ENCODE data around the gene ZBTB20. TPM values are rescaled to one million over a fixed set of nuclear protein-coding genes. Genes with fewer than 3 reads are reported as not detected.

ZBTB20 gene
- total and polyA plus RNA-seq, 3 experiments from 2014 or later: 6.3 to 25.6 (median 6.5) TPM

DNA sequence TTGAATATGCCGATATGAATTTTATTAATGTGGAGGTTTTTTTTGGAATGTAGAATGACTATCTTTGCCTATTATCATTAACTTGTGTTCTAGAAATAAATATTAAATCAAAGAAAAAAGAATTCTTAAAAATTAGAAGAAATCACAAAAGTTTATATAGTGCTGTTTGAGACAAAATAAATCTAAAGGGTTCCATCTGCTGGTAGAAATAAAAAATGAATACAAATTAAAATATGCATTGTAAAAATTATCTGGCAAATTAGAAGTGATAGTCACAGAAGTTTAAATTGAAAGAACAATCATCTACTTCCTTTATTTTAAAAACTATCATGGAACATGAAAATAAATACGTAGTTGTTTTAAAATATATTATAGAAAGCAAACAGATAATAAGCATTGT is 22.7 kb upstream of the ZBTB20 start:
- peak in 2 of 5 donors; percentile 15 to 20 for DNase-seq
- H3K27ac Mint-ChIP-seq: no peak overlapping the region
- no peaks in the 10 kb centered on the region for H3K9me3 Mint-ChIP-seq
- Histone ChIP-seq H3K9me3 (ENCODE audit: low read length) (no peaks in the 10 kb centered on the region), H3K4me3 (ENCODE audit: low read length) (no peak overlapping the region), H3K36me3 (ENCODE audit: insufficient read depth, low read length) (no peaks in the 10 kb centered on the region), H3K27me3 (ENCODE audit: insufficient read depth, low read length, poor library complexity, severe bottlenecking) (no peaks in the 10 kb centered on the region), H3K4me1 (ENCODE audit: insufficient read depth, low read length) (peaks cover 13% of the 10 kb centered on the region), H3K27ac (ENCODE audit: low read depth, low read length) (no peak overlapping the region)
- no peaks in the 10 kb centered on the region for H3K27me3 Mint-ChIP-seq
- CTCF ChIA-PET: interaction anchor here (1.0 to 5.9 kb wide), 4 partner anchors 21 to 615 kb away, joined by 3 to 65 read pairs (median 8); no protein-coding TSS in a partner anchor
- peaks cover 11 to 26% (median 13%) of the 10 kb centered on the region in 3 donors for H3K4me1 Mint-ChIP-seq
- POLR2A ChIA-PET: no interaction called here
- no peak overlapping the region for H3K4me3 Mint-ChIP-seq
- no peaks in the 10 kb centered on the region for H3K36me3 Mint-ChIP-seq

DNA sequence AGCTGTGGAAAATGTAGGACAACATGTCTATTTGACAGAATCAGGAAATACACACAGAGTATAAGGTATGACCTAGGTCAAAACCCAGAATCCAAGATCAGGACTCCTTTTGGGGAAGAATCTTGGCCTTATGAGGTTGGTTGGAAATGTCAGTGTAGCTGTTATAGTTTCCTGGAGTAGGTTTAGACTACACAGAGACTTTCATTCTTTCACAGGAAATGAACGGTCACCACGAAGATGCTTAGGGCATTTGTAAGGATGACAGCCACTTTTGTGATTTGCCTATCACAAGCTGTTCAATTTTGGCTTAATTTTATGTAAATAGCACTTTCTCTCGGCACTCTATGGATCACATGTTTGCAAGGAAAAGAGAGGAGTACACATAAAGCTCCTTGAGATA is 18.6 kb upstream of the ZBTB20 start:
- Mint-ChIP-seq H3K36me3 (no peaks in the 10 kb centered on the region), H3K4me3 (peak overlapping the region in 3 of 7 donors; percentile 34 to 77 (median 49)), H3K9me3 (no peaks in the 10 kb centered on the region), H3K27me3 (no peaks in the 10 kb centered on the region), H3K27ac (peak overlapping the region; percentile 75 to 97 (median 92)), H3K4me1 (peaks cover 30 to 48% (median 35%) of the 10 kb centered on the region in 3 donors)
- H3K4me1 ChIP-seq (ENCODE audit: insufficient read depth, low read length): peaks cover 28% of the 10 kb centered on the region
- DNase-seq: peak in 1 of 5 donors; percentile 18
- H3K36me3 ChIP-seq (ENCODE audit: insufficient read depth, low read length): no peaks in the 10 kb centered on the region
- H3K9me3 ChIP-seq (ENCODE audit: low read length): no peaks in the 10 kb centered on the region
- POLR2A ChIA-PET: interaction anchor here (1.0 to 4.4 kb wide), 2 partner anchors 18 to 618 kb away, joined by 5 to 97 read pairs; partner anchors contain the start of gene ZBTB20
- H3K27me3 ChIP-seq (ENCODE audit: insufficient read depth, low read length, poor library complexity, severe bottlenecking): no peaks in the 10 kb centered on the region
- H3K27ac ChIP-seq (ENCODE audit: low read depth, low read length): peak overlapping the region; percentile 43
- CTCF ChIA-PET: interaction anchor here (0.7 to 5.9 kb wide), 6 partner anchors 15 to 618 kb away, joined by 3 to 65 read pairs (median 5); partner anchors contain the start of gene ZBTB20
- no peak overlapping the region for H3K4me3 ChIP-seq (ENCODE audit: low read length)

DNA sequence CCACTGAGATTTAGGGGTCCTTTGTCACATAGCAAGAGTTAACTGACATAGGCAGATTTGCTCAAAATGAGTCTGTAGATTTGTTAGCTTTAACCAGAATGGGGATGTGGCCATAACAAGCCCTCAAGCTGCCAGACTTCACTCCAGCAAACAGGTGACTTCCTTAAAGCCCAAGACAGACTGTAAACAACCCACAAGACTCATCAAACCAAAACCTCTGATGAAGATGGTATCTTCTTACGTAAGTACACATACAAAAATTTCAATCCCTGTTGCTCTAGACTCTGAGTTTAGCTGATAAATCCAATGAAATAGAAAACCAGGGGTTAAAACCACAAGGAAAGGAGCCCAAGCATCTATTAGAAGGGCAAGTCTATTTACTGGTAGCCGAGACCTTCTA is 18.2 kb upstream of the ZBTB20 start:
- H3K9me3 ChIP-seq (ENCODE audit: low read length): no peaks in the 10 kb centered on the region
- H3K4me3 Mint-ChIP-seq: peak overlapping the region in 6 of 7 donors; percentile 15 to 77 (median 38)
- H3K27me3 Mint-ChIP-seq: no peaks in the 10 kb centered on the region
- H3K27ac ChIP-seq (ENCODE audit: low read depth, low read length): peak overlapping the region; percentile 43
- H3K4me1 ChIP-seq (ENCODE audit: insufficient read depth, low read length): peaks cover 28% of the 10 kb centered on the region
- peak in 4 of 5 donors; percentile 3 to 74 (median 62) for DNase-seq
- peaks cover 32 to 52% (median 35%) of the 10 kb centered on the region in 3 donors for H3K4me1 Mint-ChIP-seq
- no peaks in the 10 kb centered on the region for H3K27me3 ChIP-seq (ENCODE audit: insufficient read depth, low read length, poor library complexity, severe bottlenecking)
- no peaks in the 10 kb centered on the region for H3K36me3 ChIP-seq (ENCODE audit: insufficient read depth, low read length)
- H3K9me3 Mint-ChIP-seq: no peaks in the 10 kb centered on the region
- H3K36me3 Mint-ChIP-seq: no peaks in the 10 kb centered on the region
- no peak overlapping the region for H3K4me3 ChIP-seq (ENCODE audit: low read length)
- ChIA-PET CTCF (interaction anchor here (0.7 to 5.9 kb wide), 6 partner anchors 14 to 619 kb away, joined by 3 to 65 read pairs (median 5); partner anchors contain the start of gene ZBTB20), POLR2A (interaction anchor here (1.0 to 4.4 kb wide), 2 partner anchors 18 to 619 kb away, joined by 5 to 97 read pairs; partner anchors contain the start of gene ZBTB20)
- peak overlapping the region; percentile 75 to 97 (median 92) for H3K27ac Mint-ChIP-seq

DNA sequence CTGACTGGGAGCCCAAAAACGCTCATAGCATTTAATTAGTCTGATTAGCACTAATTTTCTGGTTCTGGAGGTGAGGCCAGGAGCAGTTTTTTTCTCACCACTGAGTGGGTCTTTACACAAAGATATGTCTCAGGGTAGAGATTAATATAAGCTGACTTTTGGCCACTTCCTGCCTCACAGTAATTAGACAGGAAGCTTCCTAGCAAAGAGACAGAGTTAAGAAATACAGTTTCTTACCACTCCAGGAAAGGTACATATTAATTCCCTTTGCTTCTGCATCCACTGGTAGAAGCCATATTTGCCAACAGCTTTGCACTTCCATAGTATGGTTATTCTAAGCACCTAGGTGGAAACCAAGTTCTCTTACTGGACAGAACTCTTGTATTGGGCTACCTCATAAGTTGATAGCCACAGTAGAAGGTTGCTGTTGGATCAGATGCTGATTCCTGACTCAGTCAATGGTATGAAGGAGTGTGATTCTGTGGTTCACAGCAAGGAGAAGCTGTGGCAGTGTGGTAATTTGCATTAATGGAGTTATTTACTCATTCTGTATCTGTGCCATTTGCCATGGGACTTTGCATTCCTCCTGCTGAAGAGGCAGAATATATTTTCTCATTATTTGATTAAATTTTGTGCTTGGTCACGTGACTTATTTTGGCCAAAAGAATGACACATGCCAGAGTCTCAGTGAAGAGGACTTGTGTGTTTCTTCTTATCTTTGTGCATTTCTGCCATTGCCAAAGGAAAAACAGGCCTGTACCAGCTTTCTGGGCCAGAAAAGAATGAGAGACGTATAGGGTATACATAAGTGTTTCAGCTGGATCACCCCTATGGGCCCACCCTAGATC is 17.5 kb upstream of the ZBTB20 start:
- H3K36me3 Mint-ChIP-seq: no peaks in the 10 kb centered on the region
- no peaks in the 10 kb centered on the region for H3K36me3 ChIP-seq (ENCODE audit: insufficient read depth, low read length)

DNA sequence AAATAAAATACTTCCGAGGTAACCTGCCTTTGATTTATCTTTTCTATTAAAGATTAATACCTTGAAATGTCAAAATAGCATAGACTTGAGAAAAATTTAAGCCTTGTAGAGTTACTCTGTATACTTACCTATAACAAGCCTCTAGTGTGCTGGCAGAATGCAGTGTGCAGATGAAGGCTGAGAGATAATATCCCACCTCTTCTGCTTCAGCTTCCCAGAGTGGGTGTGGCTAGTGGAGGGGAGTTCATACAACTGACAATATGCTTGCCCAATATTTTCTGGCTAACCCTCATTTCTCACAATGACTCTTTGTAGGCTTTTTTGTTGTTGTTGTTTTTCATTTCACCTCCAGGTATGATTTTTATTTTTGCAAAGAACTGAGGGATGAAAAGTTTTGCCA is 15.7 kb upstream of the ZBTB20 start:
- no peaks in the 10 kb centered on the region for H3K27me3 ChIP-seq (ENCODE audit: insufficient read depth, low read length, poor library complexity, severe bottlenecking)

More for the DNA sequence above, 17.5 kb upstream of the ZBTB20 start:
- no peaks in the 10 kb centered on the region for H3K27me3 ChIP-seq (ENCODE audit: insufficient read depth, low read length, poor library complexity, severe bottlenecking)
- CTCF ChIA-PET: interaction anchor here (0.9 to 5.9 kb wide), 7 partner anchors 18 to 628 kb away, joined by 3 to 65 read pairs (median 5); partner anchors contain the start of gene ZBTB20
- peaks cover 32 to 53% (median 35%) of the 10 kb centered on the region in 3 donors for H3K4me1 Mint-ChIP-seq
- peak overlapping the region; percentile 43 for H3K27ac ChIP-seq (ENCODE audit: low read depth, low read length)
- POLR2A ChIA-PET: interaction anchor here (1.0 to 4.4 kb wide), 3 partner anchors 17 to 951 kb away, joined by 4 to 97 read pairs (median 5); partner anchors contain the start of gene ZBTB20
- peak in 1 of 5 donors; percentile 5 for DNase-seq
- H3K9me3 Mint-ChIP-seq: no peaks in the 10 kb centered on the region
- H3K27ac Mint-ChIP-seq: peak overlapping the region in 7 of 8 donors; percentile 87 to 97 (median 93)
- H3K9me3 ChIP-seq (ENCODE audit: low read length): no peaks in the 10 kb centered on the region
- H3K4me3 Mint-ChIP-seq: peak overlapping the region in 5 of 7 donors; percentile 20 to 77 (median 41)
- no peaks in the 10 kb centered on the region for H3K27me3 Mint-ChIP-seq
- peaks cover 28% of the 10 kb centered on the region for H3K4me1 ChIP-seq (ENCODE audit: insufficient read depth, low read length)
- peak overlapping the region; percentile 7 for H3K4me3 ChIP-seq (ENCODE audit: low read length)

DNA sequence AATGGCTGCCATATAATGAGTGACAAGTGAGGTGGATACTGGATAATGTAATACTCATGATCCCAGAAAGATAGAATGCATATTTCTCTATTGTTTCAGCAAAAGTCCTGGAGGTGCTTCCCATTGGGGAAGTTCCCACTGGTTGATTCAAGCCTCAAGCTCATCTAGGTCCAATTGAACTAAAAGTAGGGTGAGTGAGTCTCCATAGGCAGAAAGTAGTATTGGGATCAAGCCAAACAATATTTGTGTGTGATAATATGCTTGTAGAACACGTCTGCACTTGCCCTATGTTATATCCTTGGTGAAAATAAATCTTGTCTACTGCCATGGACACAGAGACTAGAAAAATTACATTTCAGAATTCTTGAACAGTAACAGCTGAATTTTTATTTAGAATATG is 14.8 kb upstream of the ZBTB20 start:
- peaks cover 32 to 43% (median 35%) of the 10 kb centered on the region in 3 donors for H3K4me1 Mint-ChIP-seq
- H3K36me3 Mint-ChIP-seq: no peaks in the 10 kb centered on the region
- no peaks in the 10 kb centered on the region for H3K27me3 Mint-ChIP-seq
- Histone ChIP-seq H3K27me3 (ENCODE audit: insufficient read depth, low read length, poor library complexity, severe bottlenecking) (no peaks in the 10 kb centered on the region), H3K4me3 (ENCODE audit: low read length) (no peak overlapping the region), H3K36me3 (ENCODE audit: insufficient read depth, low read length) (no peaks in the 10 kb centered on the region), H3K27ac (ENCODE audit: low read depth, low read length) (no peak overlapping the region), H3K9me3 (ENCODE audit: low read length) (no peaks in the 10 kb centered on the region), H3K4me1 (ENCODE audit: insufficient read depth, low read length) (peaks cover 28% of the 10 kb centered on the region)
- no peaks in the 10 kb centered on the region for H3K9me3 Mint-ChIP-seq
- H3K27ac Mint-ChIP-seq: peak overlapping the region in 1 of 8 donors; percentile 31
- H3K4me3 Mint-ChIP-seq: no peak overlapping the region
- no peak for DNase-seq
- ChIA-PET POLR2A (no interaction called here), CTCF (no interaction called here)

More for the DNA sequence above, 15.7 kb upstream of the ZBTB20 start:
- Histone ChIP-seq H3K4me1 (ENCODE audit: insufficient read depth, low read length) (peaks cover 28% of the 10 kb centered on the region), H3K27ac (ENCODE audit: low read depth, low read length) (no peak overlapping the region), H3K9me3 (ENCODE audit: low read length) (no peaks in the 10 kb centered on the region), H3K4me3 (ENCODE audit: low read length) (no peak overlapping the region), H3K36me3 (ENCODE audit: insufficient read depth, low read length) (no peaks in the 10 kb centered on the region)
- CTCF ChIA-PET: interaction anchor here (5.1 kb wide), 1 partner anchor 16 kb away, joined by 47 read pairs; the partner anchor contains the start of gene ZBTB20
- Mint-ChIP-seq H3K9me3 (no peaks in the 10 kb centered on the region), H3K4me3 (no peak overlapping the region), H3K27ac (peak overlapping the region in 3 of 8 donors; percentile 58 to 96 (median 84)), H3K27me3 (no peaks in the 10 kb centered on the region), H3K36me3 (no peaks in the 10 kb centered on the region), H3K4me1 (peaks cover 32 to 50% (median 35%) of the 10 kb centered on the region in 3 donors)
- POLR2A ChIA-PET: no interaction called here
- no peak for DNase-seq

DNA sequence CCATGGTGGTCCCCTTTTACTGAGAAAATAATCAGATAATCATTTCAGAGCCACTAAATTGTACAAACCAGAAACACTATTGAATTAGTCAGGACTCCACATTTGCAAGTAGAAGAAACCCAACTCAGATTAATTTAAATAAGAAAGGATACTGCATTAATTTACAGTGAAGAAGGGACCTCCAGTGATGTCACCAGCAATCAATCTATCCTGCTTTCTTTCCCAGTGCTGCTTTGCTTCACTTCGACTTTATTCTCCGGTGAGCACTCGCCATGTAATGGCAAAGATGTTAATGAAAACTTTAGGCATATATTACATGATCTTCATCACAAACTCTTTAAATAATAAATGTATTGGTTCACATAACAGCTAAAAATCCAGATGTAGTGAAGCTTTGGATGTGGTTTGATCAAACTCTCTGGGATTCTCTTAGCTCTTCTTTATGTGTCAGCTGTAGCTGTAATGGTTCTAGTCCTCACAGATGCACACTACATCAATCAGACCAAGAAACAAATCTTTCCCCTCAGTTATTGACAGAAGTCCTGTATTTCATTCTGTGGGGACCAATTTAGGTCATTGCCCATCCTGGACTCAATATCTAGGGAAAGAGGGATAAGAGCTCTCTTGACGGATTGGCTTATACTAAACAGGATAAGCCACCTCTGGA is 14.2 kb upstream of the ZBTB20 start:
- Histone ChIP-seq H3K36me3 (ENCODE audit: insufficient read depth, low read length) (no peaks in the 10 kb centered on the region), H3K9me3 (ENCODE audit: low read length) (no peaks in the 10 kb centered on the region), H3K27ac (ENCODE audit: low read depth, low read length) (no peak overlapping the region), H3K4me1 (ENCODE audit: insufficient read depth, low read length) (peaks cover 28% of the 10 kb centered on the region), H3K27me3 (ENCODE audit: insufficient read depth, low read length, poor library complexity, severe bottlenecking) (no peaks in the 10 kb centered on the region), H3K4me3 (ENCODE audit: low read length) (no peak overlapping the region)
- CTCF ChIA-PET: no interaction called here
- no peaks in the 10 kb centered on the region for H3K36me3 Mint-ChIP-seq
- H3K27ac Mint-ChIP-seq: no peak overlapping the region
- peaks cover 32 to 39% (median 35%) of the 10 kb centered on the region in 3 donors for H3K4me1 Mint-ChIP-seq
- H3K27me3 Mint-ChIP-seq: no peaks in the 10 kb centered on the region
- no peaks in the 10 kb centered on the region for H3K9me3 Mint-ChIP-seq
- DNase-seq: no peak
- H3K4me3 Mint-ChIP-seq: no peak overlapping the region
- POLR2A ChIA-PET: interaction anchor here (0.8 kb wide), 1 partner anchor 13 kb away, joined by 4 read pairs; no protein-coding TSS in a partner anchor
